ENCODE data around the gene BST2. TPM values are rescaled to one million over a fixed set of nuclear protein-coding genes. Genes with fewer than 3 reads are reported as not detected.

BST2 gene
- total RNA-seq, 1 experiment from 2014 or later: 0.84 TPM

GRCh38 chr19:17398902-17399527, 6.4 kb downstream of the BST2 start:
- Histone ChIP-seq H3K4me2 (ENCODE audit: low read length) (no peak overlapping the region), H3K4me3 (ENCODE audit: low read length) (no peak overlapping the region), H3K9me2 (replicated peaks; ENCODE audit: low read length) (no peaks in the 10 kb centered on the region), H3K27ac (ENCODE audit: low read length) (no peak overlapping the region), H3F3A (ENCODE audit: low read length, unreplicated experiment) (no peaks in the 10 kb centered on the region), H3K36me3 (ENCODE audit: low read depth, low read length) (no peaks in the 10 kb centered on the region), H3K9ac (ENCODE audit: low read length) (no peak overlapping the region), H3K27me3 (ENCODE audit: low read length) (no peaks in the 10 kb centered on the region), H3K4me1 (ENCODE audit: insufficient read depth, low read length) (no peaks in the 10 kb centered on the region), H3K9me3 (ENCODE audit: low read length) (no peaks in the 10 kb centered on the region), H3K79me2 (ENCODE audit: low read length) (no peaks in the 10 kb centered on the region), H4K20me1 (ENCODE audit: low read length) (no peaks in the 10 kb centered on the region), H2AFZ (ENCODE audit: low read length) (no peak overlapping the region)
- BruUV-seq (replicated peaks): no TSS peak
- TF ChIP-seq EZH2 (IDR thresholded peaks at IDR 0.05; ENCODE audit: low read length, unreplicated experiment) (no peak), EZH2phosphoT487 (IDR thresholded peaks at IDR 0.05; ENCODE audit: borderline replicate concordance, low read length) (no peak), CTCF (conservative IDR thresholded peaks at IDR 0.05; ENCODE audit: low read depth, low read length) (no peak)
- POLR2A ChIA-PET (ENCODE audit: unreplicated experiment): interaction anchor here (0.6 kb wide), 1 partner anchor 33 kb away, joined by 3 read pairs; no protein-coding TSS in a partner anchor
- ATAC-seq: no peak
- intact Hi-C loops (cut with micrococcal nuclease): no loop called here
- CTCF ChIA-PET: no interaction called here
- no peak for DNase-seq

GRCh38 chr19:17394891-17395415, 10.5 kb downstream of the BST2 start:
- H3K27ac ChIP-seq (ENCODE audit: low read length): no peak overlapping the region

More at GRCh38 chr19:17394891-17395415, 10.5 kb downstream of the BST2 start:
- Histone ChIP-seq H3K9ac (ENCODE audit: low read length) (no peak overlapping the region), H3K4me1 (ENCODE audit: insufficient read depth, low read length) (peaks cover 11% of the 10 kb centered on the region; the same call in 1 of the 2 replicates), H3K79me2 (ENCODE audit: low read length) (no peaks in the 10 kb centered on the region), H3K4me2 (ENCODE audit: low read length) (no peak overlapping the region), H4K20me1 (ENCODE audit: low read length) (no peaks in the 10 kb centered on the region), H3K27me3 (ENCODE audit: low read length) (no peaks in the 10 kb centered on the region), H3K9me3 (ENCODE audit: low read length) (no peaks in the 10 kb centered on the region), H3K36me3 (ENCODE audit: low read depth, low read length) (no peaks in the 10 kb centered on the region), H3K4me3 (ENCODE audit: low read length) (no peak overlapping the region), H3K9me2 (replicated peaks; ENCODE audit: low read length) (no peaks in the 10 kb centered on the region), H2AFZ (ENCODE audit: low read length) (no peak overlapping the region), H3F3A (ENCODE audit: low read length, unreplicated experiment) (no peaks in the 10 kb centered on the region)
- TF ChIP-seq CTCF (conservative IDR thresholded peaks at IDR 0.05; ENCODE audit: low read depth, low read length) (peak; percentile 52), EZH2 (IDR thresholded peaks at IDR 0.05; ENCODE audit: low read length, unreplicated experiment) (no peak)
- peak; percentile 50 for DNase-seq
- intact Hi-C loops (cut with micrococcal nuclease): loop anchor here (5.0 kb wide), 1 partner anchor 72 kb away; no protein-coding TSS in a partner anchor
- CTCF ChIA-PET: no interaction called here
- 0 out of 2 replicates have a peak, but pooled peaks have one; percentile 3 for ATAC-seq
- no TSS peak for BruUV-seq (replicated peaks)
- POLR2A ChIA-PET (ENCODE audit: unreplicated experiment): no interaction called here
